Suprapubic skin (tissue), 3 donors: Measurements from ENCODE around the gene GGNBP2.

Experiments used
- CTCF ChIP-seq, 2 donors: fragments of 200-600 bp in 1 of 2; fragments of 450-650 bp in 1 of 2; sonication (generic) in 1 of 2; IDR thresholded peaks; one replicate each; pipeline ENCODE4 v1.5.1; 2016 to 2019; ENCODE audit warnings: antibody characterized with exemption in 2 of 2, mild to moderate bottlenecking in 1 of 2, moderate library complexity in 1 of 2
- POLR2AphosphoS5 ChIP-seq, 3 donors: sonication (generic); formaldehyde crosslinking; IDR thresholded peaks; one replicate each; pipeline ENCODE4 v1.6.1; 2017; ENCODE audit warnings: antibody characterized with exemption in 3 of 3

GRCh38 chr17:36510636-36511035, 34.1 kb upstream of the GGNBP2 start:
- TF ChIP-seq CTCF (IDR thresholded peaks at IDR 0.05) (no peak), POLR2AphosphoS5 (IDR thresholded peaks at IDR 0.05) (no peak)
